Uterus (tissue), 4 donors: Measurements from ENCODE around the gene CLDN15. TPM values are rescaled to one million over a fixed set of nuclear protein-coding genes. Genes with fewer than 3 reads are reported as not detected.
"Not testable (repeated sequence)": the region's sequence is repeated elsewhere in the genome, so short reads cannot be mapped to it uniquely, and the experiment has no call there.

Experiments used
- DNase-seq, 2 donors: peaks; one replicate each; pipeline ENCODE4 v3.0.0-alpha.2; 2019 to 2020
- H3K27ac ChIP-seq, 2 donors: fragments of 200-600 bp; sonication (generic); 1 replicate in 1 of 2; 2 replicates in 1 of 2; pipeline ENCODE4 v1.5.1; 2016 to 2018
- H3K27me3 ChIP-seq, 2 donors: fragments of 200-600 bp; sonication (generic); one replicate each; pipeline ENCODE4 v1.5.1; 2018 to 2019; ENCODE audit warnings: control low read depth in 1 of 2
- H3K36me3 ChIP-seq, 2 donors: fragments of 200-600 bp; sonication (generic); one replicate each; pipeline ENCODE4 v1.5.1; 2019; ENCODE audit warnings: control low read depth in 1 of 2
- H3K4me1 ChIP-seq, 2 donors: fragments of 200-600 bp; sonication (generic); one replicate each; pipeline ENCODE4 v1.5.1; 2018 to 2019; ENCODE audit warnings: control low read depth in 1 of 2
- H3K4me3 ChIP-seq, 2 donors: fragments of 200-600 bp; sonication (generic); 1 replicate in 1 of 2; 2 replicates in 1 of 2; pipeline ENCODE4 v1.5.1; 2018 to 2019; ENCODE audit warnings: mild to moderate bottlenecking in 1 of 2
- H3K9me3 ChIP-seq, 2 donors: fragments of 200-600 bp; sonication (generic); one replicate each; pipeline ENCODE4 v1.5.1; 2019; ENCODE audit warnings: control low read depth in 1 of 2
- POLR2A ChIP-seq, 2 donors: fragments of 450-650 bp; IDR thresholded peaks; one replicate each; pipeline ENCODE4 v1.6.1; 2016; ENCODE audit warnings: antibody characterized with exemption in 2 of 2, mild to moderate bottlenecking in 1 of 2, moderate library complexity in 1 of 2
- intact Hi-C: fragments of 100-400 bp; cut with DNase I; formaldehyde crosslinking; loops from one replicate; pipeline ENCODE4 v1.15.1; 2023; ENCODE audit warnings: low total_unique reads
- total RNA-seq, 4 donors: library from RNA; depleted of rRNA in 3 of 4; stranded (reverse); fragments of >200 nt in 3 of 4; gene quantifications; one replicate each; pipeline versions ENCODE4 v1.1.0 to v1.2.4, GENCODE V29; 2014 to 2023
- TF ChIP-seq, protein P1 (sequence below), 4 experiments: fragments of 200-600 bp in 2 of 4; fragments of 450-650 bp in 2 of 4; sonication (generic) in 2 of 4; IDR thresholded peaks; one replicate each; pipeline ENCODE4 v1.5.1; 2016 to 2019; ENCODE audit warnings: antibody characterized with exemption in 4 of 4, mild to moderate bottlenecking in 2 of 4, moderate library complexity in 1 of 4
- donor health status: DM: yes; HTN: yes; CAD: no.

CLDN15 gene
- total RNA-seq, 4 donors from 2014 or later: 5.6 to 49.4 (median 16.7) TPM

DNA sequence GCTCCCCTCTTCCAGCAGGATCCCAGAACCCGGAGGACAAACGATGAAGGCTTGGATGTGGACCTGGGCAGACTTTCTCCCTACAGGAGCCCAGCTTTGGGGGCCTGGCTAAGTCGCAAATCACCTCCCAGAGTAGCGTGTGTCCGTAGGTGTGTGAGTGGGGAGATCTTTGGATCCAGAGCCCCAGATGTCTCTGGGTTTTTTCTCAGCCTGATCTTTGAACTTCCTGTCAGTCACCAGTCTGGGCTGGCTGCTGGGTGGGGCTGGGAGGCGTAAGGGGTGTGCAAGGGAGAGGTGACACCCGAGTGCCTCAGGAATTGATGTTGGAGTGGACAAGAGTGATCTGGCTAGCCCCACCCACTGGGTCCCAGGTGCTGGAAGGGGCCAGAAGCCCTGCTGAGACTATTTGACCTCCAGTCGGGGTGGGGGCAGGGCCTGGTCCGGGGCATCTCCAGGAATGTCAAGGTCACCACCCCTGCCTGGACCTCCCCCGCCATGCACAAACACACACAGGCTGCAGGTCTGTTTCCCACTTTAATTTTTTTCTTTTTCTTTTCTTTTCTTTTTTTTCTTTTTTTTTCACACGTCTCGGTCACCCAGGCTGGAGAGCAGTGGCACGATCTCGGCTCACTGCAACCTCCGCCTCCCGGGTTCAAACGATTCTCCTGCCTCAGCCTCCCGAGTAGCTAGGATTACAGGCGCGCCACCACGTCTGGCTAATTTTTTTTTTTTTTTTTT is 36.6 kb downstream of the CLDN15 start, which contains the start of gene MOGAT3:
Gene MOGAT3 (minus strand): TSS at position 175 of the 738 bp plus-strand sequence. CDS start 182 bp downstream, outside the sequence.
- TF ChIP-seq POLR2A (IDR thresholded peaks at IDR 0.05): no peak
- TF ChIP-seq, protein P1, sequence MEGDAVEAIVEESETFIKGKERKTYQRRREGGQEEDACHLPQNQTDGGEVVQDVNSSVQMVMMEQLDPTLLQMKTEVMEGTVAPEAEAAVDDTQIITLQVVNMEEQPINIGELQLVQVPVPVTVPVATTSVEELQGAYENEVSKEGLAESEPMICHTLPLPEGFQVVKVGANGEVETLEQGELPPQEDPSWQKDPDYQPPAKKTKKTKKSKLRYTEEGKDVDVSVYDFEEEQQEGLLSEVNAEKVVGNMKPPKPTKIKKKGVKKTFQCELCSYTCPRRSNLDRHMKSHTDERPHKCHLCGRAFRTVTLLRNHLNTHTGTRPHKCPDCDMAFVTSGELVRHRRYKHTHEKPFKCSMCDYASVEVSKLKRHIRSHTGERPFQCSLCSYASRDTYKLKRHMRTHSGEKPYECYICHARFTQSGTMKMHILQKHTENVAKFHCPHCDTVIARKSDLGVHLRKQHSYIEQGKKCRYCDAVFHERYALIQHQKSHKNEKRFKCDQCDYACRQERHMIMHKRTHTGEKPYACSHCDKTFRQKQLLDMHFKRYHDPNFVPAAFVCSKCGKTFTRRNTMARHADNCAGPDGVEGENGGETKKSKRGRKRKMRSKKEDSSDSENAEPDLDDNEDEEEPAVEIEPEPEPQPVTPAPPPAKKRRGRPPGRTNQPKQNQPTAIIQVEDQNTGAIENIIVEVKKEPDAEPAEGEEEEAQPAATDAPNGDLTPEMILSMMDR (IDR thresholded peaks at IDR 0.05): no peak
- H3K4me1 ChIP-seq: peaks cover 0 to 4% of the 10 kb centered on the region in 2 donors
- H3K4me3 ChIP-seq: no peak within 1 kb of the TSS
- H3K27me3 ChIP-seq: peaks cover 0 to 12% of the 10 kb centered on the region in 2 donors
- no peak for DNase-seq
- no peaks in the 10 kb centered on the region for H3K36me3 ChIP-seq
- H3K27ac ChIP-seq: no peak within 1 kb of the TSS
- intact Hi-C loops: no loop called here
- H3K9me3 ChIP-seq: no peaks in the 10 kb centered on the region

DNA sequence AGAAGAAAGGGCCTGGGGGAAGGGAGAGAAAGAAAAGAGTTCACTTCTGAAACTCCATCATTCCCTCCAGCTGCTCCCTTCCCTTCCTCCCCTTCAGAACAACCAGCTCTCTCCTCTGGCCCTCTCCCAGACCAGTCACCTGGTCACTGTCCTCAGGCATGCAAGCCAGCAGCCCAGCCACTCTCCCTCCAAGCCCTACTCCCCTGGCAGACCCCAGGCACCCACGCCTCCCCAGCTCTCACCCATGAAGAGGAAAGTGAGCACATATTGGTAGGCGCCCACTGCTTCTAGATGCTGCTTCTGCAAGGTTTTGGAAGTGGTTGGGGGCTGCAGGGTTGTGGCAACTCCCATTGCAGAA is 37.1 kb downstream of the CLDN15 start:
- TF ChIP-seq, protein P1 (IDR thresholded peaks at IDR 0.05): no peak
- TF ChIP-seq POLR2A (IDR thresholded peaks at IDR 0.05): no peak
- Histone ChIP-seq H3K27me3 (peaks cover 0 to 12% of the 10 kb centered on the region in 2 donors), H3K27ac (no peak overlapping the region), H3K4me3 (no peak overlapping the region), H3K36me3 (no peaks in the 10 kb centered on the region), H3K4me1 (peaks cover 0 to 4% of the 10 kb centered on the region in 2 donors), H3K9me3 (no peaks in the 10 kb centered on the region)
- intact Hi-C loops: no loop called here
- no peak for DNase-seq

DNA sequence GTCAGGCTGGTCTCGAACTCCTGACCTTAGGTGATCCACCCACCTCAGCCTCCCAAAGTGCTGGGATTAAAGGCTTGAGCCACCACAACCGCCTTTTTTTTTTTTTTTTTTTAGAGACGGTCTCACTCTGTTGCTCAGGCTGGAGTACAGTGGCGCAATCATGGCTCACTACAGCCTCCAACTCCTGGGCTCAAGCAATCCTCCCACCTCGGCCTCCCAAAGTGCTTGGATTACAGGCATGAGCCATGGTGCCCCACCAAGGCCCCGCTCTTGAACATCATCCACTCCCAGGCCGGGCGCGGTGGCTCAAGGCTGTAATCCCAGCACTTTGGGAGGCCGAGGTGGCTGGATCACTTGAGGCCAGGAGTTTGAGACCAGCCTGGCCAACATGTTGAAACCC is 38.1 kb downstream of the CLDN15 start:
- H3K9me3 ChIP-seq, H3K4me3 ChIP-seq, H3K27ac ChIP-seq, H3K4me1 ChIP-seq, intact Hi-C loops, H3K36me3 ChIP-seq, DNase-seq: not testable (repeated sequence)
- H3K27me3 ChIP-seq: peaks cover 0 to 12% of the 10 kb centered on the region in 2 donors

DNA sequence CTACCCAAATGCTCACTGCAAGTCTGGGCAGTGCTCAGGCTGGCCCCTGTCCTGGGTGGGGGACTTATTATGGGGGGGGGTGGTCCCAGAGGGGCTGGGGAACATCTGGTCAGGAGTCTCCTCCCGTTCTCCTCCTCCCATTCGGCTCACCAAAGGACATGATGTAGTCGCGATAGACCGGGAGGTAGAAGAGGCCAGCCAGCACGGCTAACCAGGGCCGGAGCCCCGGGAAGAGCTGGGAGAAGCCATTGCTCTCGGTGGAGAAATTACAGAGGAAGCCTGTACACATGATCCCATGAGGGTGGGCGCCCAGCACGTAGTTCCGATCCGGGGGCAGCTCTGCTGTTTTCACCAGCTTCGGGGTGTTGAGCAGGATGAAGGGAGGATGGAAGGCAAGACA is 39.1 kb downstream of the CLDN15 start:
- H3K27me3 ChIP-seq: peaks cover 0 to 12% of the 10 kb centered on the region in 2 donors
- no peak overlapping the region for H3K4me3 ChIP-seq
- no peak for DNase-seq
- intact Hi-C loops: no loop called here
- no peak overlapping the region for H3K27ac ChIP-seq
- H3K36me3 ChIP-seq: no peaks in the 10 kb centered on the region
- TF ChIP-seq, protein P1 (IDR thresholded peaks at IDR 0.05): no peak
- TF ChIP-seq POLR2A (IDR thresholded peaks at IDR 0.05): no peak
- H3K4me1 ChIP-seq: peaks cover 0 to 4% of the 10 kb centered on the region in 2 donors
- no peaks in the 10 kb centered on the region for H3K9me3 ChIP-seq

DNA sequence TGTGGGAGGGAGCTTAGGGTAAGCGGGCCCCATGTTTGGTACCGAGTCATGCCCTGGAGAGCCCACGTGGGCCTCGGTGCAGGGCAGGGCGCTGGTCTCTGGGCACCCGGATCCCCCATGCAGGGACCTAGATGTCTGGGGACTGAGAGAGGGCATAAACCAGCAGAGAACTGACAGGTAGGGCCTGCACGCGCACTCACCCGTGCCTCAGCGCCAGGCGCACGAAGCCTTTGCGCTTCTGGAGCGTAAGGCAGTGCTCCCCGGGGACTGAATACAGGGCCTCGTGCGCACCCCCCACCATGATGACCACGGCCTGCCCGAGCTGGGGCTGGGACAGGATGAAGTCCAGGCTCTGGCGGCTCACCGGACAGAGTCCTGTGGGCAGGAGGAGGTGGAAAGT is 39.6 kb downstream of the CLDN15 start:
- Histone ChIP-seq H3K36me3 (no peaks in the 10 kb centered on the region), H3K9me3 (no peaks in the 10 kb centered on the region), H3K27me3 (peaks cover 0 to 12% of the 10 kb centered on the region in 2 donors), H3K4me1 (peaks cover 0 to 4% of the 10 kb centered on the region in 2 donors), H3K4me3 (no peak overlapping the region), H3K27ac (no peak overlapping the region)
- TF ChIP-seq POLR2A (IDR thresholded peaks at IDR 0.05): no peak
- TF ChIP-seq, protein P1 (IDR thresholded peaks at IDR 0.05): no peak
- DNase-seq: no peak
- intact Hi-C loops: no loop called here
